ENCODE measurements around the gene MKNK2. TPM values are rescaled to one million over a fixed set of nuclear protein-coding genes. Genes with fewer than 3 reads are reported as not detected.

MKNK2 gene
- total RNA-seq, 1 donor from 2014 or later = 311 TPM

GRCh38 chr19:2079865-2080301, 28.8 kb upstream of the MKNK2 start:
- no peak for ATAC-seq

- ATAC-seq = no peak
Measured at GRCh38 chr19:2079076-2079864, 28.2 kb upstream of the MKNK2 start.

GRCh38 chr19:2077833-2078619, 27.0 kb upstream of the MKNK2 start:
- no peak for ATAC-seq

GRCh38 chr19:2077398-2077797, 26.4 kb upstream of the MKNK2 start:
- ATAC-seq = no peak

GRCh38 chr19:2076526-2076944, 25.5 kb upstream of the MKNK2 start:
- ATAC-seq = no peak

GRCh38 chr19:2072757-2073551, 21.9 kb upstream of the MKNK2 start:
- no peak for ATAC-seq

GRCh38 chr19:2070986-2071673, 20.1 kb upstream of the MKNK2 start:
- no peak for ATAC-seq

GRCh38 chr19:2070436-2070827, 19.4 kb upstream of the MKNK2 start:
- ATAC-seq = no peak

GRCh38 chr19:2064788-2065524, 13.9 kb upstream of the MKNK2 start:
- ATAC-seq = no peak

- no peak for ATAC-seq
Measured at GRCh38 chr19:2064395-2064787, 13.3 kb upstream of the MKNK2 start.

GRCh38 chr19:2063824-2064223, 12.8 kb upstream of the MKNK2 start:
- ATAC-seq = no peak

GRCh38 chr19:2062770-2063169, 11.7 kb upstream of the MKNK2 start:
- ATAC-seq = no peak

- ATAC-seq = no peak
Measured at GRCh38 chr19:2062389-2062729, 11.3 kb upstream of the MKNK2 start.

- peak; percentile 81 for ATAC-seq
Measured at GRCh38 chr19:2061495-2062388, 10.7 kb upstream of the MKNK2 start.

- ATAC-seq = peak; percentile 45
Measured at GRCh38 chr19:2060884-2061494, 9.9 kb upstream of the MKNK2 start.

- peak; percentile 73 for ATAC-seq
Measured at GRCh38 chr19:2059422-2060201, 8.6 kb upstream of the MKNK2 start.

- ATAC-seq = no peak
Measured at GRCh38 chr19:2058570-2059421, 7.8 kb upstream of the MKNK2 start.

Measured in esophagus mucosa (tissue), 1 donor.